Activated naive CD4-positive, alpha-beta T cell treated with Interleukin-2 at 50 U/mL for 16 hours (primary cell): ENCODE results near the gene ALPK3.
"Not testable (repeated sequence)": the region's sequence is repeated elsewhere in the genome, so short reads cannot be mapped to it uniquely, and the experiment has no call there.

Experiments
- DNase-seq: peaks from one replicate; pipeline ENCODE4 v3.0.0-alpha.2; 2020

Gene ALPK3

GRCh38 chr15:84876269-84876668, 59.1 kb downstream of the ALPK3 start:
- DNase-seq = no peak

- not testable (repeated sequence) for DNase-seq
Measured at GRCh38 chr15:84877701-84878100, 60.5 kb downstream of the ALPK3 start.

- DNase-seq = peak; percentile 62
Measured at GRCh38 chr15:84878504-84878903, 61.3 kb downstream of the ALPK3 start.

- DNase-seq = no peak
Measured at GRCh38 chr15:84879088-84879780, 62.1 kb downstream of the ALPK3 start.

GRCh38 chr15:84880007-84880406, 62.9 kb downstream of the ALPK3 start:
- DNase-seq = no peak

- no peak for DNase-seq
Measured at GRCh38 chr15:84880822-84881519, 63.8 kb downstream of the ALPK3 start.

- no peak for DNase-seq
Measured at GRCh38 chr15:84881520-84881830, 64.3 kb downstream of the ALPK3 start.

GRCh38 chr15:84883466-84883865, 66.3 kb downstream of the ALPK3 start:
- DNase-seq = no peak

- DNase-seq = no peak
Measured at GRCh38 chr15:84883916-84884781, 67.0 kb downstream of the ALPK3 start, which contains the start of gene SLC28A1. SLC28A1 (plus strand) TSS chr15:84884662; CDS start chr15:84887761, 3,099 bp downstream.

- no peak for DNase-seq
Measured at GRCh38 chr15:84885801-84886200, 68.6 kb downstream of the ALPK3 start.

GRCh38 chr15:84886211-84886983, 69.2 kb downstream of the ALPK3 start:
- DNase-seq = no peak

- DNase-seq = no peak
Measured at GRCh38 chr15:84886984-84887299, 69.8 kb downstream of the ALPK3 start.

- no peak for DNase-seq
Measured at GRCh38 chr15:84887938-84888337, 70.8 kb downstream of the ALPK3 start.

GRCh38 chr15:84888639-84889038, 71.5 kb downstream of the ALPK3 start:
- no peak for DNase-seq

- no peak for DNase-seq
Measured at GRCh38 chr15:84889313-84889990, 72.3 kb downstream of the ALPK3 start.

GRCh38 chr15:84889991-84890669, 73.0 kb downstream of the ALPK3 start:
- no peak for DNase-seq

GRCh38 chr15:84890670-84891162, 73.6 kb downstream of the ALPK3 start:
- no peak for DNase-seq

- DNase-seq = no peak
Measured at GRCh38 chr15:84891339-84891738, 74.2 kb downstream of the ALPK3 start.

- DNase-seq = no peak
Measured at GRCh38 chr15:84892786-84893307, 75.7 kb downstream of the ALPK3 start.

- DNase-seq = no peak
Measured at GRCh38 chr15:84893607-84894006, 76.5 kb downstream of the ALPK3 start.

GRCh38 chr15:84894736-84895425, 77.7 kb downstream of the ALPK3 start:
- DNase-seq = no peak
